Fibroblast of skin of scalp (primary cell): ENCODE results near the gene DYRK2.
"Not testable (repeated sequence)": the region's sequence is repeated elsewhere in the genome, so short reads cannot be mapped to it uniquely, and the experiment has no call there.

ENCODE experiments used
- DNase-seq: peaks from one replicate; pipeline ENCODE4 v3.0.0-alpha.2; 2013

Gene DYRK2

GRCh38 chr12:67671419-67671818, 22.9 kb downstream of the DYRK2 start:
- DNase-seq, result peak; percentile 47

GRCh38 chr12:67671892-67672291, 23.3 kb downstream of the DYRK2 start:
- no peak for DNase-seq

GRCh38 chr12:67672507-67672906, 24.0 kb downstream of the DYRK2 start:
- DNase-seq, result not testable (repeated sequence)

GRCh38 chr12:67673509-67673908, 25.0 kb downstream of the DYRK2 start:
- DNase-seq, result not testable (repeated sequence)

- no peak for DNase-seq
These were observed 25.9 kb downstream of the DYRK2 start for GRCh38 chr12:67674417-67674816.

DNA sequence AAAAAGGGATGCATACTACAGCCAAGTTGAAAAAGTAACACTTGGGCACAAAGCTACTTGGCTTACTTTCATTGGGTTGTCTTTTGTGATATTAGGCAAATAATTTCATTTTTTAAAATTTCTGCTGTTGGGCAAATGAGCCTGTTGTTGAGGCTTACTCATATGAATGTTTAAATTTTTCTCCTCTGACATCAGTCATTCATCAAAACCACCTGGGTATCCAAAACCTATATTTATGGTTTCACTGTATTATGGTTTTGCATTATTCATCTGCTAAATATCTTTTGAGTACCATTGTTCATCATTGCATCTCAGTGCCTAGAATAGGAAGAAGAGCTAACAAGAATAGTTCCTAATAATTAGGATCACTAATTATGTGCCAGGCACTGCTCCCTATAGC, 28.1 kb downstream of the DYRK2 start:
- DNase-seq, result peak; percentile 51

DNA sequence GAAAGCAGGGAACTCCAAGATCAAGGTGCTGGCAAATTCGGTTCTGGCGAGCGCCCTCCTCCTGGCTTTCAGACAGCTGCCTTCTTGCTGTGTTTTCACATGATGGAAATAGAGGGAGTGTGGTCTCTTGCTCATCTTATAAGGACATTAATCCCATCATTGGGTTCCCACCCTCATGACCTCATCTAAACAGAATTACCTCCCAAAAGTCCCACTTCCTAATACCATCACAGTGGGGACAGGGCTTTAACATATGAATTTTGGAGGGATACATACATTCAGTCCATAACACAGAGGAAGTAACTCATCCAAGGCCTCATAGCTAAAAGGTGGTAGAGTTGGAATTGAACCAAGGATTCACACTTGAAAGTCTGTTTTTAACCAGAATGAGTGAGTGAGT, 28.6 kb downstream of the DYRK2 start:
- DNase-seq, result peak; percentile 65

DNA sequence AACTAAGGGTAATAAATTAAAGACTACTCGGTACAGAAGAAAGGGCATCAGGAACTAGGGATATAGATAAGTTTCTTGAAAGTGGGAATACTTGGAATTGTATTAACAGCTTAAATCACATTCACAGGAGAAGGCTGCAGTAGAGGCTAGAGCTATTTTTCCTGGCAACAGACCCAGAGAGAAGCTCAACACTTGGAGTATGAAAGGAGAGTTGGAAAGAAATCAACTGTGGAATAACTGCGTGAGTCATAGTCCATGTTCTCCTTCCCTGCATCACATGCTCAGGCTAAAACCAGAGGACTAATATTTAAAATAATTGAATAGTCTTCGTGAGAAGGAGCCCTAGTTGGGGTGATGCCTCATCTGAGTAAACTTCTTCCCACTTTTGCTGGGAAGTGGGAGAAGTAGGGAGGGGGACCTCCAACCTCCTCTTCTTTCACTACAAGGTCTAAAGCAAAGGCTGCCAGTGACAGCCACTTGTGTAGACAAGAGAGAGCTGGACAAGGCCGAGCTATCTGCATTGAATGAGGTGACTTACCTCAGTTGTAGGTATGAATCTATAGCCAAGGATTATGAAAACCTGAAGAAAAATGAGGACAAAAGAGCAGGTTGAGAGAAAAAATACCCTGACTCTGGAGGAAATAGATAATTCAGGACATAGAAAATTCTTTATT, 32.7 kb downstream of the DYRK2 start:
- peak; percentile 98 for DNase-seq

GRCh38 chr12:67681941-67682620, 33.5 kb downstream of the DYRK2 start:
- DNase-seq, result peak; percentile 51

DNA sequence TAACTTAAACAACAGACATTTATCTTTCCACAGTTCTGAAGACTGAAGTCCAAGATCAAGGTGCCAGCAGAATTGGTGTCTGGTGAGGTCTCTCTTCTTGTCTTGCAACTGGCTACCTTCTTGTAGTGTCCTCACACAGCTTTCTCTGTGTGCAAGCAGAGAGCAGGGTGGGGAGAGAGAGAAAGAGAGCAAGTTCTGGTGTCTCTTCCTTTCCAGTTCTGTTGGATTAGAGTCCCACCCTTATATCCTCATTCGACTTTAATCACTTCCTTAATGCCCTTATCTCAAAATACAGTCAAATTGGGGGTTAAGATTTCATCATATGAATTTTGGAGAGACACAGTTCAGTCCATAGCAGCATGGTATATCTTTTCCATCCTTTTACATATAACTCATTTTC, 40.8 kb downstream of the DYRK2 start:
- DNase-seq, result no peak

DNA sequence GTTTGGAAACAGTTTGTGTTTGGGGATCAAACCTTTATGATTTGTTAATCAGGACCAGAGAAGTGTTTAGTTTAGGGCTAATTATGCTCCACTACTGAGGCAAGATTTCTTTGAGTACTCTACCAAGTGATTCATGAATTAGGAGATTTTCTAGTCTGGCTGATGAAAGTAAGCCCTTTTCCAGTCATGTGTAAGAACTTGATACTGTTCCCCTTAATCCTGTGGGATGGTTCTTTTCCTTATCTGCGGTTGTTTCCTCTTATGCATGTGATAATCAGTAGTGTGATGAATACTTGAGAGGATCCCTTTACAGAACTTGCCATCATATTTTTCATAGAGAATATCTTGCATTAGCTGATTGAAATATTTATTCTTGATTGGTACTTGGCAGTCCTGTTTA, 42.1 kb downstream of the DYRK2 start:
- DNase-seq, result no peak

- DNase-seq, result no peak
These were observed 42.7 kb downstream of the DYRK2 start for GRCh38 chr12:67691220-67691619.

GRCh38 chr12:67692135-67692534, 43.6 kb downstream of the DYRK2 start:
- no peak for DNase-seq

DNA sequence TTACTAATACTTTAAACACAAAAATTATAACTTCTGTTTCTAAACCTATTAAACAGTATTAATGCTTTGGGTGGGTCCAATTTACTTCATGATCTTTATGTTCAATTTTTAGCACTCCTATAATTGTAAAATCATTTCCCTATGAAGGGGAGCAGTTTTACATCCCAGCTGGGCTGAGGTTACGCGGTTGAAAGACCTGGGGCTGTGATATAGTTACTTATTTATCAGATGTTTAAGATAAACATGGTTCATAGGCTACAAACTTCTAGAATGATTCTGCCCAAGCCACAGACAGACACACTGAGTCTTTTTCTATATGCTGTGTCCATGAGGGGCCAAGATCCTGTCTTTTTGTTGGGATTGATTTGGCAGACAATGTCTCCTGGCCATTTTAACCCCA, 44.4 kb downstream of the DYRK2 start:
- DNase-seq, result no peak

DNA sequence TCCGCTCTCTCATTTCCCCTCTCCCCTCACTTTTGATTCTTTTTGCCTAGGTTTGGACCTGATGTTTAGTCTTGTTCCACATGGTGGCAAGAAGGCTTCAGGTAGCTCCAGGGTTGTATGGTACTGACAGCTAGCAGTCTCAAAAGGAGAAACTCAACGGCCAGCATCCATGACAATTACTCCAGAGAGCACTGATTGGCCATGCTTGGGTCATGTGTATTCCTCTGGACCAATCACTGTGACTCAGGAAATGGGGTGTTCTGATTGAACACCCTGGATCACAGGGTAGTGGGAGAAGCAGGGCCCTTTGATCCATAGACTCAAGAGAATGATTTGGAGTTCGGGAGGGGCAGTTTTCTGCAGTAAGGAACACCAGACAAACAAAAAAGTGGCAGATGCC, 45.3 kb downstream of the DYRK2 start:
- DNase-seq, result no peak

GRCh38 chr12:67694306-67694900, 45.9 kb downstream of the DYRK2 start:
- no peak for DNase-seq

DNA sequence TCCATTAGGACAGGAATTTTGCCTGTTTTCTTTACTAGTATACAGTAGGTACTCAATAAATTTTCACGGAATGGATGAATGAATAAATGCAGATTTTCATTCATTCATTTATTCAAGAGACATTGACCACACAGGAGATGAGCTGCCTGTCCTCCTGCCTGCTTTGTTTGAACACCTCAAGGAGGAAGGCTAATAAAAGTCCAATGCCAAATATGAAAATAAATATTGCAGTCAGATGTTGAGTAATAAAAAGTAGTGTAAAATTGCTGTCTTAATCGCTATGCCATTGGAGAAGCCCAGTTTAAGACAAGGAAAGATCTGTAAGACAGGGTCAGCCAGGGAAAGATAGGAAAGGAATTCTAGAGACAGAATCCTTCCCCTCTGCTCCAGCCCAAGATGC, 47.4 kb downstream of the DYRK2 start:
- DNase-seq, result no peak

- DNase-seq, result no peak
These were observed 48.9 kb downstream of the DYRK2 start for GRCh38 chr12:67697443-67697842.

DNA sequence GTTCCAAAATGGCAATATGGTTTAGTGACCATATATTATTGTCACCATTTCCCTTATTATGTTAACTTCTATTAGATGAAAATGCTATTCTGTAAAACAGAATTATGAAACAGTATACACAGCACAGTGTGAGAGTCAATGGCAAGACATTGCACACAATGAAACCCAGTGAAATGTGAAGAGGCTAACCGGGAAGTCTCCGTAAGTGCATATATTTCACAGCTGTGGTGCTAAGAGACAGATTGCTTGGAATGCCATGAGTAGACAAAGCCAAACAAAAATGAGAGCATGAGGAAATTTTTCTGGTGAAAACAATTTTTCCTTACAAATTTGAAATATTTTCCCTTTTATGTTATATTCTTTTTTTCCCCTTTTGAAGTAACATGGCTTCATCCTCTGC, 49.4 kb downstream of the DYRK2 start:
- DNase-seq, result peak; percentile 86

DNA sequence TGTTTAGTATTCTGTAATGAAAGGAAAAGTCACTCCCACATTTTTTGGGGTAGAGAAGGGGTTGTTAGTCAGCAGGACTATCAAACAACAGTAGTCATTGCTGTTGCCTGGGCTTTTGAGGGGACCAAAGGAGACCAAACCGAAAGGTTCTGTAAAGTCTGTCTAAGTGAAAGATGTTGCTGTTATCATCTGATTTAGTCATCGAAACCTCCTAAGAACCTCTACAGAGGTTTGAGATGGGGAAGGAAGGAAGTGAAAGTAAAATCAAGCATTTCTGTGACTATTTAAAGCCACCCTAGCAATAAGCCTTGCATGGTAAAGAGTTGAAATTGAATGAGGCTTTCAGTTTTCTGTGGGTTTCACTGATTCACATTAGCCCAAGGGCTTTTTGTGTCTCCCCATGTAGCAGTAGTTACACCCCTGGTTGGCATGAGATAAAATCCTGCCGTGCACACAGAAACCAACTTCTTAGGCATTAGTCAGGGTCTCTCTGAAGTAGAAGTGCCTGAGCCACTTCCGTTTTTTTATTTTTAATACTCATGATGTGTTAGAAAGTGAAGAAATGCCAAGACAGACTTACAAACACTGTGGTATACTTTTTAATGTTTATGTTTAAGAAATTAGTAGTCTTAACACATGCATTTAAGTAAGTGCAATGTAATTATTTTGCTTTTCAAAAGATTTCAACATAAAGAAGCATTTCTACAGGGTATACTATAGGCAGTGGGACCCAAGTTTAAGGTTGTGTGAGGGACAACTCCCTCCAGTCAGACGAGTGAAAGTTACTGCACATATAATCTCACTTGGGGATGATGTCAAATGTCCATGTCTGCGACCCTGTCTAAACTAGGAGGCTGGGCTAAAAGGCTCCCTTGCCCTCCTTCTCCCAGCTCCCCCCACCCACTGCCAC, 50.4 kb downstream of the DYRK2 start:
- DNase-seq, result peak; percentile 65

DNA sequence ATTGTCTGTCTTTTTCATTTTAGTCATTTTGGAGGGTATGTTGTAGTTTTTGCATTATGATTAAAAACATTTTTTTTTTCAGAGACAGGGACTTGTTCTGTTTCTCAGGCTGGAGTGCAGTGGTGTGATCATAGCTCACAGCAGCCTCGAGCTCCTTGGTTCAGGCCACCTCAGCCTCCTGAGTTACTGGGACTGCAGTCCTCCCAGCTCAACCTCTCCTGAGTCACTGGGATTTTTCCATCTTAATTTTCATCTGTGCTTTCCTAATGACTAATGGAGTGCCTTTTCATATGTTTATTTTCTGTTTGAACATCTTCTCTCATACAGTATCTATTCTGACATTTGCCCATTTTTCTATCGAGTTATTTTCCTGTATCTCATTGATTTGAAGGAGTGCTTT, 52.6 kb downstream of the DYRK2 start:
- peak; percentile 59 for DNase-seq

DNA sequence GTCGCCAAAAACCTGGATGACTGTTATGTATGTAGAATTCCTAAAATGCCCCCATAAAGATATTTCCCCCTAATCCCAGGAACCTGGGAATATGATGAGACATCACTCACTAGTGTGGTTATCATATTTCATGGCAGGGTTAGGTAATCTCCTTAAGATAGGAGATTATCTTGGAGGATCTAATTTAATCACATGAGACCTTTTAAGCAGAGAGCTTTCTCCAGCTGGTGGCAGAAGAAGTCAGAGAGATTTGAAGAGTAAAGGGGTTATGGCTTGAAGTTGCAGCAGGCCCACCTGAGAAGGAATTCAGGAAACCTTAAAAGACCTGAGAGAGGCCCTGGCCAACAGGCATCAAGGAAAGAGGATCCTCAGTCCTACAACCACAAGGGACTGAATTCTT, 53.6 kb downstream of the DYRK2 start:
- no peak for DNase-seq

GRCh38 chr12:67704071-67704470, 55.5 kb downstream of the DYRK2 start:
- DNase-seq, result no peak
